K562 (cell line): ENCODE measurements around the gene FMN2.

Experiments used
- EGR1 ChIP-seq: fragments of 450-650 bp; conservative IDR thresholded peaks from 2 replicates; pipeline ENCODE4 v1.6.1; 2017; ENCODE audit warnings: mild to moderate bottlenecking
- HDAC2 ChIP-seq: fragments of 450-650 bp; IDR thresholded peaks from 2 replicates; pipeline ENCODE4 v1.6.1; 2016; ENCODE audit warnings: mild to moderate bottlenecking
- SRSF1 ChIP-seq: fragments of 200-400 bp; formaldehyde crosslinking; IDR thresholded peaks from 2 replicates; pipeline ENCODE4 v1.6.1; 2017; ENCODE audit warnings: mild to moderate bottlenecking, low read depth, low read length, moderate library complexity
- ZNF316 ChIP-seq: fragments of 450-650 bp; IDR thresholded peaks from 2 replicates; pipeline ENCODE4 v1.6.1; 2016
- TF ChIP-seq, protein P1 (sequence below): sonication (generic); formaldehyde crosslinking; IDR thresholded peaks from 2 replicates; pipeline ENCODE4 v1.8.1; 2023; ENCODE audit warnings: mild to moderate bottlenecking, missing genetic modification reagents
- TF ChIP-seq, protein P2 (sequence below), 2 experiments: fragments of 450-650 bp; formaldehyde crosslinking in 1 of 2; IDR thresholded peaks; 2 replicates each; pipeline versions ENCODE4 v1.4.0 to v1.6.1; 2014 to 2020; ENCODE audit warnings: mild to moderate bottlenecking in 2 of 2, borderline replicate concordance in 1 of 2, low read depth in 1 of 2

DNA sequence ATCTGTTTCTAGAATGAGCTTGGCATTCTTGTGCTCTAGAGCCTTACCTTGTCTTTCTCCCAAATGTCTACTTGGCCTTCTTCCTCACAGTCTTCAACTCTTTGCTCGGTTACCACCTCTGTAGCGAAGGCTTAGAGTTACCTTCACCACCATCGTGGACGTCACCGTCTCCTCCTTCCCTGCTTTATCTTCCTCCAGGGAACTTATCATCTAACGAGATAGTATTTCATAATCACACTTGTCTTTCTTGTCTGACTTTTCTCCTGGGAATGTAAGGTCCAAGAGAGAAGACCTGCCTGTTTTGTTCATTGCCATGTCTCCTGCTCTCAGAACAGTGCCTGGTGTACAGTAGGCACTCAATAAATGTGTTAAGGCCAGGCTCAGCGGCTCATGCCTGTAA lies 404.7 kb downstream of the FMN2 start:
- TF ChIP-seq, protein P1, sequence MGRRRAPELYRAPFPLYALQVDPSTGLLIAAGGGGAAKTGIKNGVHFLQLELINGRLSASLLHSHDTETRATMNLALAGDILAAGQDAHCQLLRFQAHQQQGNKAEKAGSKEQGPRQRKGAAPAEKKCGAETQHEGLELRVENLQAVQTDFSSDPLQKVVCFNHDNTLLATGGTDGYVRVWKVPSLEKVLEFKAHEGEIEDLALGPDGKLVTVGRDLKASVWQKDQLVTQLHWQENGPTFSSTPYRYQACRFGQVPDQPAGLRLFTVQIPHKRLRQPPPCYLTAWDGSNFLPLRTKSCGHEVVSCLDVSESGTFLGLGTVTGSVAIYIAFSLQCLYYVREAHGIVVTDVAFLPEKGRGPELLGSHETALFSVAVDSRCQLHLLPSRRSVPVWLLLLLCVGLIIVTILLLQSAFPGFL (CRISPR knock-in tag), result no peak
- no peak for TF ChIP-seq EGR1
- no peak for TF ChIP-seq SRSF1
- no peak for TF ChIP-seq HDAC2
- TF ChIP-seq, protein P2, sequence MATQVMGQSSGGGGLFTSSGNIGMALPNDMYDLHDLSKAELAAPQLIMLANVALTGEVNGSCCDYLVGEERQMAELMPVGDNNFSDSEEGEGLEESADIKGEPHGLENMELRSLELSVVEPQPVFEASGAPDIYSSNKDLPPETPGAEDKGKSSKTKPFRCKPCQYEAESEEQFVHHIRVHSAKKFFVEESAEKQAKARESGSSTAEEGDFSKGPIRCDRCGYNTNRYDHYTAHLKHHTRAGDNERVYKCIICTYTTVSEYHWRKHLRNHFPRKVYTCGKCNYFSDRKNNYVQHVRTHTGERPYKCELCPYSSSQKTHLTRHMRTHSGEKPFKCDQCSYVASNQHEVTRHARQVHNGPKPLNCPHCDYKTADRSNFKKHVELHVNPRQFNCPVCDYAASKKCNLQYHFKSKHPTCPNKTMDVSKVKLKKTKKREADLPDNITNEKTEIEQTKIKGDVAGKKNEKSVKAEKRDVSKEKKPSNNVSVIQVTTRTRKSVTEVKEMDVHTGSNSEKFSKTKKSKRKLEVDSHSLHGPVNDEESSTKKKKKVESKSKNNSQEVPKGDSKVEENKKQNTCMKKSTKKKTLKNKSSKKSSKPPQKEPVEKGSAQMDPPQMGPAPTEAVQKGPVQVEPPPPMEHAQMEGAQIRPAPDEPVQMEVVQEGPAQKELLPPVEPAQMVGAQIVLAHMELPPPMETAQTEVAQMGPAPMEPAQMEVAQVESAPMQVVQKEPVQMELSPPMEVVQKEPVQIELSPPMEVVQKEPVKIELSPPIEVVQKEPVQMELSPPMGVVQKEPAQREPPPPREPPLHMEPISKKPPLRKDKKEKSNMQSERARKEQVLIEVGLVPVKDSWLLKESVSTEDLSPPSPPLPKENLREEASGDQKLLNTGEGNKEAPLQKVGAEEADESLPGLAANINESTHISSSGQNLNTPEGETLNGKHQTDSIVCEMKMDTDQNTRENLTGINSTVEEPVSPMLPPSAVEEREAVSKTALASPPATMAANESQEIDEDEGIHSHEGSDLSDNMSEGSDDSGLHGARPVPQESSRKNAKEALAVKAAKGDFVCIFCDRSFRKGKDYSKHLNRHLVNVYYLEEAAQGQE (IDR thresholded peaks at IDR 0.05; ENCODE audit: borderline replicate concordance), result no peak
- TF ChIP-seq, protein P2 (CRISPR knock-in tag; IDR thresholded peaks at IDR 0.05; ENCODE audit: low read depth), result no peak
- TF ChIP-seq ZNF316, result no peak
